KMS-11 (cell line): ENCODE results near the gene ERAP2.

Source experiments
- H2AFZ ChIP-seq: fragments of 200-600 bp; sonication (generic); 2 replicates; pipeline ENCODE4 v1.6.1; 2016; ENCODE audit warnings: antibody characterized with exemption, mixed run types, low read depth
- H3K27ac ChIP-seq: fragments of 200-600 bp; sonication (generic); 2 replicates; pipeline ENCODE4 v1.6.1; 2016; ENCODE audit warnings: mild to moderate bottlenecking, mixed run types
- H3K27me3 ChIP-seq: fragments of 200-600 bp; sonication (generic); 2 replicates; pipeline ENCODE4 v1.6.1; 2017; ENCODE audit warnings: mild to moderate bottlenecking, low read depth, mixed run types, moderate library complexity; ENCODE audit not compliant: insufficient read depth
- H3K36me3 ChIP-seq: fragments of 200-600 bp; sonication (generic); 2 replicates; pipeline ENCODE4 v1.6.1; 2017; ENCODE audit warnings: mild to moderate bottlenecking, mixed run types; ENCODE audit not compliant: insufficient read depth
- H3K4me1 ChIP-seq: fragments of 200-600 bp; sonication (generic); 2 replicates; pipeline ENCODE4 v1.6.1; 2016; ENCODE audit warnings: mild to moderate bottlenecking, low read depth, mixed run types; ENCODE audit not compliant: poor library complexity, severe bottlenecking
- H3K4me2 ChIP-seq: fragments of 200-600 bp; sonication (generic); 2 replicates; pipeline ENCODE4 v1.7.0; 2016; ENCODE audit warnings: mild to moderate bottlenecking, mixed run types
- H3K4me3 ChIP-seq: fragments of 200-600 bp; sonication (generic); IDR thresholded peaks from 2 replicates; pipeline ENCODE4 v1.6.1; 2017; ENCODE audit warnings: low read depth, low read length, mixed read lengths; ENCODE audit not compliant: insufficient read depth
- H3K79me2 ChIP-seq: fragments of 200-600 bp; sonication (generic); 2 replicates; pipeline ENCODE4 v1.6.1; 2016; ENCODE audit warnings: low read depth, mixed run types; ENCODE audit not compliant: insufficient read depth
- H3K9ac ChIP-seq: fragments of 200-600 bp; sonication (generic); 2 replicates; pipeline ENCODE4 v1.6.1; 2016; ENCODE audit warnings: mild to moderate bottlenecking, mixed run types
- H4K20me1 ChIP-seq: fragments of 200-600 bp; sonication (generic); 2 replicates; pipeline ENCODE4 v1.6.1; 2016; ENCODE audit warnings: mild to moderate bottlenecking, mixed run types; ENCODE audit not compliant: insufficient read depth
- TF ChIP-seq, protein P1 (sequence below): fragments of 200-600 bp; sonication (generic); conservative IDR thresholded peaks from 2 replicates; pipeline ENCODE4 v1.6.1; 2017; ENCODE audit warnings: low read depth, mild to moderate bottlenecking, antibody characterized with exemption, low read length, moderate library complexity, mixed read lengths

Gene ERAP2

DNA sequence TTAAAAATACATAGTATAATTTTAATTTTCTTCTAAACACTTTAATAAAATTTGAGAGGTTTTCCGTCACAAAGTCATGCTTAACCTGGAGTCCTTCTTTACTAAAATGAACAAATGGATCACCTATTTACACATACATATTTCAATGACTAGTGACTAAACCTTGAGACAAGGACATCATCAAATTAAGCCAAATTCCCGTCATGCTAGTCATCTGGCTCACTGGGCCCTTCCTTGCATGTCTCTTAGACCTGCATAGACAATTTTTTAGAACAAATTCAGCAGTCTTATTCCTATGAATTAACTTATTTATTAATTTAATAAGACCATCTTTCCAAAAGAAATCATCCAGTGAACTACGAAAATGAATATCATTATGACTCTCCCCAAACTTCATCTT lies 26.6 kb downstream of the ERAP2 start:
- Histone ChIP-seq H3K79me2 (no peaks in the 10 kb centered on the region), H3K27ac (no peak overlapping the region), H3K4me2 (no peak overlapping the region), H3K9ac (no peak overlapping the region), H3K36me3 (peaks cover 3% of the 10 kb centered on the region; the same call in 1 of the 2 replicates), H2AFZ (no peak overlapping the region), H3K27me3 (no peaks in the 10 kb centered on the region), H3K4me1 (no peaks in the 10 kb centered on the region), H3K4me3 (no peak overlapping the region), H4K20me1 (no peaks in the 10 kb centered on the region)
- TF ChIP-seq, protein P1, sequence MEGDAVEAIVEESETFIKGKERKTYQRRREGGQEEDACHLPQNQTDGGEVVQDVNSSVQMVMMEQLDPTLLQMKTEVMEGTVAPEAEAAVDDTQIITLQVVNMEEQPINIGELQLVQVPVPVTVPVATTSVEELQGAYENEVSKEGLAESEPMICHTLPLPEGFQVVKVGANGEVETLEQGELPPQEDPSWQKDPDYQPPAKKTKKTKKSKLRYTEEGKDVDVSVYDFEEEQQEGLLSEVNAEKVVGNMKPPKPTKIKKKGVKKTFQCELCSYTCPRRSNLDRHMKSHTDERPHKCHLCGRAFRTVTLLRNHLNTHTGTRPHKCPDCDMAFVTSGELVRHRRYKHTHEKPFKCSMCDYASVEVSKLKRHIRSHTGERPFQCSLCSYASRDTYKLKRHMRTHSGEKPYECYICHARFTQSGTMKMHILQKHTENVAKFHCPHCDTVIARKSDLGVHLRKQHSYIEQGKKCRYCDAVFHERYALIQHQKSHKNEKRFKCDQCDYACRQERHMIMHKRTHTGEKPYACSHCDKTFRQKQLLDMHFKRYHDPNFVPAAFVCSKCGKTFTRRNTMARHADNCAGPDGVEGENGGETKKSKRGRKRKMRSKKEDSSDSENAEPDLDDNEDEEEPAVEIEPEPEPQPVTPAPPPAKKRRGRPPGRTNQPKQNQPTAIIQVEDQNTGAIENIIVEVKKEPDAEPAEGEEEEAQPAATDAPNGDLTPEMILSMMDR: no peak

DNA sequence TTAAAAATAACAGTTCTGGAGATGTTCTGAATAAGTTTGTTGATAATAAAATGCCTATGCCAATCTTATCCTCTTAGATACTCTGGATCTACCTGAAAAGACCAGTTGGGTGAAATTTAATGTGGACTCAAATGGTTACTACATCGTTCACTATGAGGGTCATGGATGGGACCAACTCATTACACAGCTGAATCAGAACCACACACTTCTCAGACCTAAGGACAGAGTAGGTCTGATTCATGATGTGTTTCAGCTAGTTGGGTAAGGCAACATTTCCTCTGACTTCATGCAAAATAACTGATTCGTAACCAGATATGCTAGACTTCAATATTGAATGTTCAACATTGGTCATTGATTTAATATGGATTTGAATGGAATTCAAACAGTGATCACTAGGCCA lies 27.0 kb downstream of the ERAP2 start:
- Histone ChIP-seq H3K36me3 (peaks cover 3% of the 10 kb centered on the region; the same call in 1 of the 2 replicates), H3K27ac (no peak overlapping the region), H3K79me2 (no peaks in the 10 kb centered on the region), H2AFZ (no peak overlapping the region), H3K27me3 (no peaks in the 10 kb centered on the region), H3K4me1 (no peaks in the 10 kb centered on the region), H4K20me1 (no peaks in the 10 kb centered on the region), H3K9ac (no peak overlapping the region), H3K4me2 (no peak overlapping the region), H3K4me3 (no peak overlapping the region)
- TF ChIP-seq, protein P1: no peak

DNA sequence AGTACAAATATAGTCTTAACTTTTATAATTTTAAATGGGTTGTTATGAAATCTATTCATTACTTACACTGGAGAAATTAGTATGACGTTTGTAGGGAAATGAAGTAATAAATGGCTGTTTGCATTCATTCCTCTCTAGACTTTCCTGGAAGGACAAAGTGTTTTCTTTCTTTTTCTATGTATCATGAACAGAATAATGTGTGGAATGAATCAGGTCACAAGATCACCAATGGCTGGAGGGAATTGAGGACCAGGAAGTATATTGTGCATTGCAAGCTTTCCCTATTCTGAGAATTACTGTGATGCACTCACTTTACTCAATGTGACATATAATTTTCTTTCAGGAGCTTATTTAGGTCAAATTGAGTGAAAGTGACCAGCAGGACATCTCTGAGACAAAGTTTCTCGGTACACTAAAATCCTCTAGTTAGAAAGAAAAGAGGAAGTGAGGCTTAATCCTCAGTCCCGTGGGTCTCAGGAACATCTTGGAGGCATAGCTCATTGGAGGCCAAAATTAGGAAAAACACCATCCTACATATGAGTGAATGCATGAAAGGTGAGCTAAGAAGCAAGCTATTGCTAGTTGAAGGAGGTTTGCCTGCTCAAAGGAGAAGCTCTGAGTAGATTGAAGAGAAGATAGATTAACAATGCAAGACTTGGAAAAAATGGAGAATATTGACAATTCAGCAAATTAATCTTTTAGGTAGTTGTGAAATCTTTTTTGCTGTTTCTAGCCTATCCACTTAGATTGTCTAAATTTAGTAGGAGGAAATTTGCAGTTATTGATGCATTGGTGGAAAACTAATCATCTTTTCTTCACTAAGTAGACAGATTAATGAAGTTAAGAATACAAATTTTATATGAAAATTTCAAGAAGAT lies 28.0 kb downstream of the ERAP2 start:
- Histone ChIP-seq H3K9ac (no peak overlapping the region), H3K27ac (no peak overlapping the region), H4K20me1 (no peaks in the 10 kb centered on the region), H3K4me1 (no peaks in the 10 kb centered on the region), H3K27me3 (no peaks in the 10 kb centered on the region), H3K4me3 (no peak overlapping the region), H3K79me2 (no peaks in the 10 kb centered on the region), H3K36me3 (peaks cover 3% of the 10 kb centered on the region; the same call in 1 of the 2 replicates), H3K4me2 (no peak overlapping the region), H2AFZ (no peak overlapping the region)
- TF ChIP-seq, protein P1: no peak

DNA sequence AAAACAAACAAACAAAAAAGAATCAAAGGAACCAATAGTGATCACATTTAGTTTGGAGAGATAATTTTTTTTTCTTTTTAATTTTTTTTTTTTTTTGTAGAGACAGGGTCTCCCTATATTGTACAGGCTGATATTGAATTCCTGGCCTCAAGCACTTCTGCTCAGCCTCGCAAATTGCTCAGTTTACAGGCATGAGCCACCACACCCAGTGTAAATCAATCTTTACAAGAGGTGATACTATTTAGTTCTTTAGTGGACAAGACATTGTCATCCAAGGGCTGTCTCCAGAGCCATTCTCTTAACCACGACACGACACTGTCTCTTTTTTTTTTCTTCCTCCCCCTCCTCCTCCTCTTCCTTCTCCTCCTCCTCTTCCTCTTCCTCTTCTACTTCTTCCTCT lies 29.6 kb downstream of the ERAP2 start:
- Histone ChIP-seq H3K4me2 (no peak overlapping the region), H4K20me1 (no peaks in the 10 kb centered on the region), H3K4me3 (no peak overlapping the region), H3K27ac (no peak overlapping the region), H3K27me3 (no peaks in the 10 kb centered on the region), H3K9ac (no peak overlapping the region), H3K4me1 (no peaks in the 10 kb centered on the region), H3K36me3 (peaks cover 3% of the 10 kb centered on the region; the same call in 1 of the 2 replicates), H2AFZ (no peak overlapping the region), H3K79me2 (no peaks in the 10 kb centered on the region)
- TF ChIP-seq, protein P1: no peak
